Mesendoderm (in vitro differentiated cells): Measurements from ENCODE around the gene CACNA2D4.

Experiments
- DNase-seq: peaks from one replicate; pipeline ENCODE4 v3.0.0; 2013
- H2AK5ac ChIP-seq: 2 replicates; pipeline ENCODE4 v1.6.1; 2013; ENCODE audit warnings: low read length, inconsistent platforms
- H2BK120ac ChIP-seq: 2 replicates; pipeline ENCODE4 v1.6.1; 2013; ENCODE audit warnings: low read depth, mild to moderate bottlenecking, low read length, moderate library complexity, mixed read lengths
- H2BK15ac ChIP-seq: replicated peaks from 2 replicates; pipeline ENCODE4 v1.6.1; 2013; ENCODE audit warnings: low read depth, mild to moderate bottlenecking, moderate library complexity
- H2BK5ac ChIP-seq: 2 replicates; pipeline ENCODE4 v1.6.1; 2013; ENCODE audit warnings: low read length, inconsistent platforms
- H3K18ac ChIP-seq: 2 replicates; pipeline ENCODE4 v1.6.1; 2013; ENCODE audit warnings: mild to moderate bottlenecking, low read length, mixed read lengths
- H3K23ac ChIP-seq: one replicate; pipeline ENCODE4 v1.6.1; 2013; ENCODE audit warnings: low read length
- H3K27ac ChIP-seq: 2 replicates; pipeline ENCODE4 v1.5.1; 2013; ENCODE audit warnings: low read depth, mild to moderate bottlenecking, inconsistent platforms, low read length, moderate library complexity
- H3K27me3 ChIP-seq: 2 replicates; pipeline ENCODE4 v1.6.1; 2013; ENCODE audit warnings: low read length, control low read depth, mild to moderate bottlenecking, inconsistent platforms; ENCODE audit not compliant: insufficient read depth, poor library complexity
- H3K36me3 ChIP-seq: 2 replicates; pipeline ENCODE4 v1.6.1; 2013; ENCODE audit warnings: low read length, inconsistent platforms; ENCODE audit not compliant: control insufficient read depth, insufficient read depth
- H3K4ac ChIP-seq: one replicate; pipeline ENCODE4 v1.6.1; 2013; ENCODE audit warnings: low read depth, mild to moderate bottlenecking, low read length, moderate library complexity
- H3K4me1 ChIP-seq: 2 replicates; pipeline ENCODE4 v1.6.1; 2013; ENCODE audit warnings: low read depth, low read length, inconsistent platforms; ENCODE audit not compliant: control insufficient read depth
- H3K4me2 ChIP-seq: 2 replicates; pipeline ENCODE4 v1.6.1; 2013; ENCODE audit warnings: low read length
- H3K4me3 ChIP-seq: 2 replicates; pipeline ENCODE4 v1.5.1; 2013; ENCODE audit warnings: mild to moderate bottlenecking, low read length
- H3K56ac ChIP-seq: one replicate; pipeline ENCODE4 v1.6.1; 2013; ENCODE audit warnings: low read length
- H3K79me1 ChIP-seq: 2 replicates; pipeline ENCODE4 v1.6.1; 2013; ENCODE audit warnings: low read length, inconsistent platforms
- H3K79me2 ChIP-seq: 2 replicates; pipeline ENCODE4 v1.6.1; 2013; ENCODE audit warnings: mild to moderate bottlenecking, low read length; ENCODE audit not compliant: control insufficient read depth, insufficient read depth
- H3K9ac ChIP-seq: 2 replicates; pipeline ENCODE4 v1.6.1; 2013; ENCODE audit warnings: low read length, inconsistent platforms
- H4K5ac ChIP-seq: one replicate; pipeline ENCODE4 v1.6.1; 2013; ENCODE audit warnings: low read length
- H4K8ac ChIP-seq: one replicate; pipeline ENCODE4 v1.6.1; 2013; ENCODE audit warnings: low read depth, mild to moderate bottlenecking, control low read depth, low read length, moderate library complexity
- WGBS: extraction: QIAGEN DNeasy Blood & Tissue Kit; methylation state at CpG from one replicate; pipeline ENCODE4 v1.1.7; 2013; ENCODE audit warnings: low lambda C conversion rate, missing lambda C conversion rate; ENCODE audit not compliant: insufficient coverage; ENCODE audit errors: extremely low coverage; 5-methylcytosine and 5-hydroxymethylcytosine counted together

Gene CACNA2D4

GRCh38 chr12:1790444-1790843, 128.0 kb downstream of the CACNA2D4 start:
- no peak overlapping the region for H4K5ac ChIP-seq
- peaks cover 2% of the 10 kb centered on the region for H3K36me3 ChIP-seq
- WGBS, result no CpG with 5 or more reads among the region's 7 CpGs
- no peak overlapping the region for H2BK15ac ChIP-seq
- H2BK5ac ChIP-seq, result no peak overlapping the region
- H3K56ac ChIP-seq, result no peak overlapping the region
- peaks cover 5% of the 10 kb centered on the region for H3K4me1 ChIP-seq
- peak overlapping the region; percentile 8 for H3K23ac ChIP-seq
- H3K4ac ChIP-seq, result no peak overlapping the region
- H2AK5ac ChIP-seq, result no peak overlapping the region
- H3K18ac ChIP-seq, result no peak overlapping the region
- no peak overlapping the region for H3K4me3 ChIP-seq
- no peak overlapping the region for H2BK120ac ChIP-seq
- H3K79me2 ChIP-seq, result no peaks in the 10 kb centered on the region
- no peak overlapping the region for H3K9ac ChIP-seq
- H3K27me3 ChIP-seq, result no peaks in the 10 kb centered on the region
- peaks cover 6% of the 10 kb centered on the region for H3K79me1 ChIP-seq
- no peak overlapping the region for H3K4me2 ChIP-seq
- no peak for DNase-seq
- no peak overlapping the region for H3K27ac ChIP-seq
- no peak overlapping the region for H4K8ac ChIP-seq

- H3K27ac ChIP-seq, result no peak overlapping the region
- H3K4ac ChIP-seq, result no peak overlapping the region
- no peak overlapping the region for H2BK120ac ChIP-seq
- no peak overlapping the region for H3K18ac ChIP-seq
- no CpG with 5 or more reads among the region's 6 CpGs for WGBS
- H3K4me1 ChIP-seq, result no peaks in the 10 kb centered on the region
- H3K56ac ChIP-seq, result no peak overlapping the region
- no peaks in the 10 kb centered on the region for H3K27me3 ChIP-seq
- no peak overlapping the region for H4K5ac ChIP-seq
- H3K36me3 ChIP-seq, result peaks cover 2% of the 10 kb centered on the region
- peaks cover 10% of the 10 kb centered on the region for H3K79me1 ChIP-seq
- H3K4me3 ChIP-seq, result no peak overlapping the region
- no peak overlapping the region for H4K8ac ChIP-seq
- H3K4me2 ChIP-seq, result no peak overlapping the region
- H3K9ac ChIP-seq, result no peak overlapping the region
- no peak overlapping the region for H2AK5ac ChIP-seq
- no peak overlapping the region for H3K23ac ChIP-seq
- H2BK5ac ChIP-seq, result no peak overlapping the region
- no peak overlapping the region for H2BK15ac ChIP-seq
- DNase-seq, result no peak
- H3K79me2 ChIP-seq, result no peaks in the 10 kb centered on the region
These were observed 130.7 kb downstream of the CACNA2D4 start for GRCh38 chr12:1787714-1788113.

DNA sequence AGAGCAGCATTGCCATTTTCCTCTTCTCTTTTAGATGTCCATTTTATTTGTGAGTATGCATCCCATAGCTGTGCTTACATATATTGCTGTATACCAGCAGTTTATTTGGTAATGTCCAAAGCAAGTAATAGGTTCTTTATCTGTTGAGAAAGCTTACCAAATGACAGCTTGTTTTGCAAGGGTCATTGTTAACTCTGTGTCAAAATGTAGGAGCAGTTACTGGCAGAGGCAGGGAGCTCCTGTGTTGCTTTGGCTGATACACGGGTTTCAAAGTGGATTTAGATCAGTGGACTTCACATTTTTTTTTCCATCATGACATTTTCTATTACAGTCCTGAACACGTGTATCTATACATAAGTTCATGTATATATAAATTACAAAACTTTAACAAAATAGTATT, 136.2 kb downstream of the CACNA2D4 start:
- Histone ChIP-seq H3K4me1 (peaks cover 6% of the 10 kb centered on the region), H2BK5ac (no peak overlapping the region), H3K4me3 (no peak overlapping the region), H3K79me2 (no peaks in the 10 kb centered on the region), H3K27ac (no peak overlapping the region), H2BK15ac (no peak overlapping the region), H3K9ac (no peak overlapping the region), H3K79me1 (peaks cover 10% of the 10 kb centered on the region), H3K23ac (no peak overlapping the region), H3K4me2 (no peak overlapping the region), H3K56ac (no peak overlapping the region), H4K5ac (no peak overlapping the region), H2AK5ac (no peak overlapping the region), H4K8ac (no peak overlapping the region), H3K27me3 (no peaks in the 10 kb centered on the region), H3K18ac (no peak overlapping the region), H2BK120ac (no peak overlapping the region), H3K36me3 (peaks cover 2% of the 10 kb centered on the region), H3K4ac (no peak overlapping the region)
- no peak for DNase-seq
- no CpG with 5 or more reads among the region's 2 CpGs for WGBS

GRCh38 chr12:1781772-1782171, 136.7 kb downstream of the CACNA2D4 start:
- Histone ChIP-seq H2BK5ac (no peak overlapping the region), H3K23ac (no peak overlapping the region), H3K18ac (peak overlapping the region; percentile 12), H3K79me1 (peaks cover 10% of the 10 kb centered on the region), H3K56ac (no peak overlapping the region), H2BK120ac (no peak overlapping the region), H2AK5ac (no peak overlapping the region), H2BK15ac (no peak overlapping the region), H3K4me2 (no peak overlapping the region), H4K8ac (no peak overlapping the region), H4K5ac (no peak overlapping the region), H3K27ac (no peak overlapping the region), H3K79me2 (no peaks in the 10 kb centered on the region), H3K27me3 (no peaks in the 10 kb centered on the region), H3K4ac (no peak overlapping the region), H3K36me3 (peaks cover 2% of the 10 kb centered on the region), H3K4me1 (peaks cover 6% of the 10 kb centered on the region), H3K4me3 (no peak overlapping the region), H3K9ac (no peak overlapping the region)
- DNase-seq, result peak; percentile 81
- no CpG with 5 or more reads among the region's 2 CpGs for WGBS

DNA sequence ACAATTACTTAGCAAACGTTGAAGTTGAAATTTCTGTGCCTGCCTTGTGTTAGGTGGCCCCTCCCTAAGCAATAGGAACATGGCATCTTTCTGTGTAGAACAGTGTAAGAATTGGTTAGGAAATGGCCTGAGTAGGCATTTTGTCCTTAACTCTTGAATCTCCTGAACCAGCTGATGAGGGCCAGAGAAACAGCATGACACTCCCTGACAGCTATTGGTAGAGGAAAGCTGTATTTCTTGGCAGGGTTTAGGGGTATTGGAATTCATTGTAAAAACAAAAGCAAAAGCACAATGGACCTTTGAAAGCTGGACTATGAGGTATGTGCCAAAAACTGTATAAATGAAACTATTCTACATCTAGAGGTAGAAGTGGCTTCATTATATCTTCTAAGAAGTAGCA, 138.7 kb downstream of the CACNA2D4 start:
- Histone ChIP-seq H3K4ac (no peak overlapping the region), H2BK120ac (no peak overlapping the region), H3K9ac (no peak overlapping the region), H2AK5ac (no peak overlapping the region), H4K8ac (no peak overlapping the region), H3K23ac (no peak overlapping the region), H3K4me2 (no peak overlapping the region), H3K79me2 (no peaks in the 10 kb centered on the region), H3K36me3 (no peaks in the 10 kb centered on the region), H3K27me3 (no peaks in the 10 kb centered on the region), H3K4me3 (no peak overlapping the region), H2BK5ac (no peak overlapping the region), H3K4me1 (peaks cover 12% of the 10 kb centered on the region), H4K5ac (no peak overlapping the region), H3K56ac (no peak overlapping the region), H2BK15ac (no peak overlapping the region), H3K79me1 (peaks cover 5% of the 10 kb centered on the region), H3K18ac (no peak overlapping the region), H3K27ac (no peak overlapping the region)
- WGBS, result no CpG with 5 or more reads among the region's 1 CpG
- DNase-seq, result no peak

DNA sequence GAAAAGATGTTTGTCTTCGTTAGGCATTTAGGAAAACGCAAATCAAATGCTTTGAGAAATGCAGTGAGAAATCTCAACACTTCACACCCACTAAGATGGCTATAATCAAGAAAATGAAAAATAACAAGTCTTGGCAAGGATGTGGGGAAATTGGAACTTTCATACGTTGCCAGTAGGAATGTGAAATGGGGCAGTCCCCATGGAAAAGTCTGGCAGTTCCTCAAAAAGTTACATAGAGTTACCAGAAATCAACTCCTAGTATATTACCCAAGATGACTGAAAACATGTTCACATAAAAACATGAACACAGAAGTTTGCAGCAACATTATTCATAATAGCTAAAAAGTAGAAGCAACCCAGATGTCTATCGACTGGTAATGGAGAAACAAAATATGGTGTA, 139.5 kb downstream of the CACNA2D4 start:
- Histone ChIP-seq H4K8ac (no peak overlapping the region), H4K5ac (no peak overlapping the region), H3K4me1 (peaks cover 12% of the 10 kb centered on the region), H3K18ac (no peak overlapping the region), H3K36me3 (no peaks in the 10 kb centered on the region), H3K27ac (no peak overlapping the region), H2BK120ac (no peak overlapping the region), H3K4ac (no peak overlapping the region), H3K4me3 (no peak overlapping the region), H3K9ac (no peak overlapping the region), H2AK5ac (no peak overlapping the region), H3K27me3 (no peaks in the 10 kb centered on the region), H2BK15ac (no peak overlapping the region), H3K79me2 (peaks cover 2% of the 10 kb centered on the region), H3K23ac (no peak overlapping the region), H2BK5ac (no peak overlapping the region), H3K4me2 (no peak overlapping the region), H3K56ac (no peak overlapping the region), H3K79me1 (peaks cover 5% of the 10 kb centered on the region)
- no peak for DNase-seq
- WGBS, result no CpG with 5 or more reads among the region's 4 CpGs
